GM21423 (cell line): Measurements from ENCODE around the gene CELA3B.
"Not testable (repeated sequence)": the region's sequence is repeated elsewhere in the genome, so short reads cannot be mapped to it uniquely, and the experiment has no call there.

Source experiments
- ATAC-seq: cut with Tn5 transposase; IDR thresholded peaks from one replicate; pipeline ENCODE4 v1.9.1; 2021; ENCODE audit warnings: mild to moderate bottlenecking, moderate library complexity; ENCODE audit not compliant: unreplicated experiment

CELA3B gene

GRCh38 chr1:21974699-21975098 is 2.1 kb upstream of the CELA3B start:
- not testable (repeated sequence) for ATAC-seq

GRCh38 chr1:21975296-21975695 is 1.5 kb upstream of the CELA3B start:
- not testable (repeated sequence) for ATAC-seq

- not testable (repeated sequence) for ATAC-seq
Observed at GRCh38 chr1:21978209-21978608, 1.4 kb downstream of the CELA3B start.

- ATAC-seq: not testable (repeated sequence)
Observed at GRCh38 chr1:21980515-21981220, 3.8 kb downstream of the CELA3B start.

- ATAC-seq: not testable (repeated sequence)
Observed at GRCh38 chr1:21981253-21981652, 4.4 kb downstream of the CELA3B start.

GRCh38 chr1:21982122-21982521 is 5.3 kb downstream of the CELA3B start:
- ATAC-seq: not testable (repeated sequence)

- ATAC-seq: not testable (repeated sequence)
Observed at GRCh38 chr1:21983539-21983938, 6.7 kb downstream of the CELA3B start.

GRCh38 chr1:21985893-21986292 is 9.1 kb downstream of the CELA3B start:
- not testable (repeated sequence) for ATAC-seq

GRCh38 chr1:21986386-21986785 is 9.6 kb downstream of the CELA3B start:
- ATAC-seq: not testable (repeated sequence)

GRCh38 chr1:21989672-21990393 is 13.0 kb downstream of the CELA3B start:
- ATAC-seq: not testable (repeated sequence)

GRCh38 chr1:21992186-21992585 is 15.4 kb downstream of the CELA3B start:
- ATAC-seq: not testable (repeated sequence)

- not testable (repeated sequence) for ATAC-seq
Observed at GRCh38 chr1:21994716-21995115, 17.9 kb downstream of the CELA3B start.

- ATAC-seq: not testable (repeated sequence)
Observed at GRCh38 chr1:21996663-21996970, 19.8 kb downstream of the CELA3B start.

- not testable (repeated sequence) for ATAC-seq
Observed at GRCh38 chr1:21997891-21998623, 21.2 kb downstream of the CELA3B start.

GRCh38 chr1:21998624-21999294 is 21.9 kb downstream of the CELA3B start:
- not testable (repeated sequence) for ATAC-seq

GRCh38 chr1:21999645-22000044 is 22.8 kb downstream of the CELA3B start:
- ATAC-seq: not testable (repeated sequence)

- no peak for ATAC-seq
Observed at GRCh38 chr1:22001409-22001808, 24.6 kb downstream of the CELA3B start, which contains the start of gene CELA3A. CELA3A (plus strand) TSS chr1:22001657; CDS start chr1:22001675, 18 bp downstream.

GRCh38 chr1:22002461-22002860 is 25.6 kb downstream of the CELA3B start:
- ATAC-seq: not testable (repeated sequence)

GRCh38 chr1:22002875-22003274 is 26.1 kb downstream of the CELA3B start:
- not testable (repeated sequence) for ATAC-seq

GRCh38 chr1:22003959-22004358 is 27.1 kb downstream of the CELA3B start:
- ATAC-seq: not testable (repeated sequence)
